Upper lobe of right lung (tissue), 1 donor: ENCODE data around the gene IQCH. TPM values are rescaled to one million over a fixed set of nuclear protein-coding genes. Genes with fewer than 3 reads are reported as not detected.

Experiments
- ATAC-seq: fragments of 200-7000 bp; cut with Tn5 transposase; one replicate; pipeline ENCODE4 v1.9.1; 2020; ENCODE audit warnings: mild to moderate bottlenecking, moderate library complexity
- DNase-seq: peaks from one replicate; pipeline ENCODE4 v3.0.0-alpha.2; 2020
- H3K27ac ChIP-seq: fragments of 200-600 bp; one replicate; pipeline ENCODE4 v1.8.0; 2022
- H3K27me3 ChIP-seq: fragments of 200-600 bp; one replicate; pipeline ENCODE4 v1.8.0; 2022; ENCODE audit warnings: mild to moderate bottlenecking
- H3K36me3 ChIP-seq: fragments of 200-600 bp; one replicate; pipeline ENCODE4 v1.8.0; 2022
- H3K4me1 ChIP-seq: fragments of 200-600 bp; one replicate; pipeline ENCODE4 v1.8.0; 2022
- H3K4me3 ChIP-seq: fragments of 200-600 bp; one replicate; pipeline ENCODE4 v1.8.0; 2022; ENCODE audit warnings: mild to moderate bottlenecking
- H3K9me3 ChIP-seq: fragments of 200-600 bp; one replicate; pipeline ENCODE4 v1.8.0; 2022
- intact Hi-C: fragments of 100-400 bp; cut with DNase I; formaldehyde crosslinking; loops from one replicate; pipeline ENCODE4 v1.11.0; 2022
- total RNA-seq: library from RNA; stranded (reverse); fragmentation: NEBNext Ultra II Directional; extraction: Animal tissue kit (Norgen Biotek cat#: 25700); gene quantifications from one replicate; pipeline ENCODE4 v1.2.1, GENCODE V29; 2021
- TF ChIP-seq, protein P1 (sequence below): fragments of 200-600 bp; IDR thresholded peaks from one replicate; pipeline ENCODE4 v1.8.0; 2022; ENCODE audit warnings: antibody characterized with exemption
- donor health status: DM: no; HTN: yes; CAD: no; lungs with severe emphysema.

IQCH gene
- total RNA-seq, 1 donor from 2014 or later: 0.93 TPM

DNA sequence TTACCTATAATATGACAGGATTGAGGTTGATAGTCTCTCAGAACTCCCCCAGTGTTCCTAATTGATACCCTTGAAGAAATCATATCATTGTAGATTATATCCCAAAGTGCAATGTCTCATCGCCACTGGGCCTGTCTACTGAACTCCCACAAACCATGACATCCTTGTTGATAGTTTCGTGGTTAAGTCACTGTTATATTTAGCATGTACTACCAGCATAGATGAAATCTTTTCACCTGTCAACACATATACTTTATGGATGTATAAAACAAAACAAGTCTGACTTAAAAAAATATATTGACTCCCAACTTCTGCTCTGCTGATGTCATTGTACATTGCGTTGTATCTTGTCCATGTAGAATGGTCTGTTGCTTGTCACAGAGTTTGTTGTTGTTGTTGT is 128.1 kb downstream of the IQCH start:
- no peak for DNase-seq
- TF ChIP-seq, protein P1, sequence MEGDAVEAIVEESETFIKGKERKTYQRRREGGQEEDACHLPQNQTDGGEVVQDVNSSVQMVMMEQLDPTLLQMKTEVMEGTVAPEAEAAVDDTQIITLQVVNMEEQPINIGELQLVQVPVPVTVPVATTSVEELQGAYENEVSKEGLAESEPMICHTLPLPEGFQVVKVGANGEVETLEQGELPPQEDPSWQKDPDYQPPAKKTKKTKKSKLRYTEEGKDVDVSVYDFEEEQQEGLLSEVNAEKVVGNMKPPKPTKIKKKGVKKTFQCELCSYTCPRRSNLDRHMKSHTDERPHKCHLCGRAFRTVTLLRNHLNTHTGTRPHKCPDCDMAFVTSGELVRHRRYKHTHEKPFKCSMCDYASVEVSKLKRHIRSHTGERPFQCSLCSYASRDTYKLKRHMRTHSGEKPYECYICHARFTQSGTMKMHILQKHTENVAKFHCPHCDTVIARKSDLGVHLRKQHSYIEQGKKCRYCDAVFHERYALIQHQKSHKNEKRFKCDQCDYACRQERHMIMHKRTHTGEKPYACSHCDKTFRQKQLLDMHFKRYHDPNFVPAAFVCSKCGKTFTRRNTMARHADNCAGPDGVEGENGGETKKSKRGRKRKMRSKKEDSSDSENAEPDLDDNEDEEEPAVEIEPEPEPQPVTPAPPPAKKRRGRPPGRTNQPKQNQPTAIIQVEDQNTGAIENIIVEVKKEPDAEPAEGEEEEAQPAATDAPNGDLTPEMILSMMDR: no peak
- H3K27ac ChIP-seq: no peak overlapping the region
- ATAC-seq: no peak
- no peaks in the 10 kb centered on the region for H3K36me3 ChIP-seq
- no peaks in the 10 kb centered on the region for H3K4me1 ChIP-seq
- intact Hi-C loops: no loop called here
- no peak overlapping the region for H3K4me3 ChIP-seq
- no peaks in the 10 kb centered on the region for H3K27me3 ChIP-seq
- no peaks in the 10 kb centered on the region for H3K9me3 ChIP-seq

DNA sequence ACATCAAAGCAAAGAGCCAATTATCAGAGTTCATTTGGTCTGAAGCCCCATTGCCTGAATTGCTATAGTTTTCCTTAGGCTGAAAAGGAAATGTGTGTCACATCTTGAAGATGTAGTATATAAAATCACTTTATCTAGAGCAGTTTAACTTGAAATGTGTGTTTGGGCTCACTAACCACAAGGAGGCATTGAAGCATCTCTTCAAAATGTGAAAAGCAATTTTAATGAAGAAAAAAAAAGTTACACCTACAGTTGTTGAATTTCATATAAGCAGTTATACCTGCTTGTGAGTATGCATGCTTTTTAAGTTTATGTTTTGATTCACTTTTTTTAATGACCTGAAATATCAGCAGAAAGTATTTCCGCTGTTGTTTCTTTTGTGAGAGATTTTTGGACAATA is 129.3 kb downstream of the IQCH start:
- Histone ChIP-seq H3K4me1 (no peaks in the 10 kb centered on the region), H3K27me3 (no peaks in the 10 kb centered on the region), H3K4me3 (no peak overlapping the region), H3K36me3 (no peaks in the 10 kb centered on the region), H3K9me3 (no peaks in the 10 kb centered on the region), H3K27ac (no peak overlapping the region)
- TF ChIP-seq, protein P1: no peak
- intact Hi-C loops: no loop called here
- no peak for DNase-seq
- no peak for ATAC-seq

DNA sequence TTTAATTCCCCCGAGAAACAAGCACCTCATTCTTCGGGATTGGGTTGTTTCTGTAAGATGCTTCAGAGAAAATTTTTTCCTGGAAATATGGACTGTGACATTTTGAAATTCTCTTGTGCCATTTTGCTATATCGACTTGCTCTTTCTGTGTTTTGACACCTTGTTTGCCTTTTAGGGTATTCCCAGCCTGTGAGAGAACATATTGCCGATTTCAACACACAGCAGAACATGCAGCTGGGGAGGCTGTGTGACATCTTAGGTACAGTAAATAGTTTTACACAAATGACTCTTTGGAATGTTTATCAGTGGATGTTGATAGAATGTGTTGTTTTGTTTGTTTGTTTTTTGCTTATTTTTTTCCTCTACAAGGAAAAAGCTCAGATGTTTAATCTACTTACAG is 130.2 kb downstream of the IQCH start:
- TF ChIP-seq, protein P1: no peak
- Histone ChIP-seq H3K36me3 (no peaks in the 10 kb centered on the region), H3K9me3 (no peaks in the 10 kb centered on the region), H3K4me1 (no peaks in the 10 kb centered on the region), H3K27ac (no peak overlapping the region), H3K27me3 (no peaks in the 10 kb centered on the region), H3K4me3 (no peak overlapping the region)
- ATAC-seq (no peak), DNase-seq (no peak)
- intact Hi-C loops: no loop called here

DNA sequence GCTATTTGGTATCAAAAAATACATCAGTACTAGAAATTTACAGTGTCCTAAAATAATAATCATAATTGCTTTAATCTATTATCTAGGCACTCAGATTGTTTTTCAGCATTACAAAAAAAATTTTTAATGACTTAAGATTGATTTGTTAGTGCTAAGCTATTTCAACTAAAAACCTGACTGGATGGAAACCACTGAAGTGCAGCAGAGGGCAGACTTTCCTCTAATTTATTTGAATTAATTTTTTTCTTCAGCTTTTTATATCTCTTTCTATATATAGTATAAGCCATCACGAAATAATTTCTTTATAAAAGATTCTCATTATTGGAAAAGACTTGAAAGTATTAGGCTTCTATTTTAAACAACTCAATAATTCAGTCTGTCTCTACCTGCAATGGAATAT is 131.4 kb downstream of the IQCH start:
- Histone ChIP-seq H3K4me3 (no peak overlapping the region), H3K9me3 (no peaks in the 10 kb centered on the region), H3K36me3 (no peaks in the 10 kb centered on the region), H3K27ac (no peak overlapping the region), H3K4me1 (no peaks in the 10 kb centered on the region), H3K27me3 (no peaks in the 10 kb centered on the region)
- TF ChIP-seq, protein P1: no peak
- ATAC-seq (no peak), DNase-seq (no peak)
- intact Hi-C loops: no loop called here

DNA sequence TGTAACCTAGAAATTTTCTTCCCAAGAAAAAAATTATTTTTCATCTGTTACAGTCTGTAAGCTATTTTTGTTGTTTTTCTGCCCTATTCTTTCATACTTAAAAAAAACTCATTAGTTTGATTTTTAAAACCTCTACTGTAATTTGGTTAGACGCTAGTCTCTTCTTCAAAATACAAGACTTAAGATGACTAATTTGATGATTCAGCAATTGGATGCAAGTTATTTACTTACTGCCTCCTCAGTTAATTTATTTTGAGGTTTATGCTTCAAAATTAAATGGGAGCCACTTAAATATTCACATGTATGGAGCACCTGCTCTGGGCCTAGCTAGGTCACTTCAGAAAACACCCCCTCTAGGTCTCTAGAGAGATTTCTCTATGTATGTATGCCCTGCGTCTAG is 132.4 kb downstream of the IQCH start:
- Histone ChIP-seq H3K27ac (no peak overlapping the region), H3K4me1 (no peaks in the 10 kb centered on the region), H3K4me3 (no peak overlapping the region), H3K9me3 (no peaks in the 10 kb centered on the region), H3K36me3 (no peaks in the 10 kb centered on the region), H3K27me3 (no peaks in the 10 kb centered on the region)
- ATAC-seq: no peak
- intact Hi-C loops: no loop called here
- DNase-seq: no peak
- TF ChIP-seq, protein P1: no peak

DNA sequence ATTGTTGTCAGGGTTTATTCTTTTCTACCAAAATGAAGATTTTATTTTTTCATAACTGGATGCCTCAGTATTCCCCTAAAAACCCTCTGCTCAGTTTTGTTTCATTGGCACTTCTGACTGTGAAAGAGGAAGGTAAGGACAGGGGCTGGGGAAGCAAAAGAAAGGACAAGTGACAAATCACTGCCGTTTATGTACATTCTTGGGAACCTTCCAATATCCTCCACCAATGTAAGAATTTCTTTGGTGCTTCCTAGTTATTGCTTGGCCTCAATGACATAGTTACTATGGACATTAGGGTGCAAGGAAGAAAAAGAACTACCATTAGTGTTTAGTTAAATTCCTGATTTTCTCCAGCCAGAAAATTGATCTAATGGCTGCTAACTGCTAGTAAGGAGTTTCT is 135.4 kb downstream of the IQCH start:
- Histone ChIP-seq H3K27me3 (no peaks in the 10 kb centered on the region), H3K27ac (no peak overlapping the region), H3K36me3 (no peaks in the 10 kb centered on the region), H3K9me3 (no peaks in the 10 kb centered on the region), H3K4me1 (no peaks in the 10 kb centered on the region), H3K4me3 (no peak overlapping the region)
- no peak for ATAC-seq
- intact Hi-C loops: no loop called here
- no peak for DNase-seq
- TF ChIP-seq, protein P1: no peak
